Smooth muscle cell of the brain vasculature (primary cell): ENCODE measurements around the gene LACTB.
A peak's percentile ranks its signal among the peaks of the same experiment; 100 is the strongest.

Source experiments
- DNase-seq: peaks from one replicate; pipeline ENCODE4 v3.0.0-alpha.2; 2012; ENCODE audit warnings: low read depth, low spot score

LACTB gene

GRCh38 chr15:63169788-63170187, 48.1 kb downstream of the LACTB start:
- no peak for DNase-seq

GRCh38 chr15:63172376-63172775, 50.7 kb downstream of the LACTB start:
- DNase-seq: no peak

GRCh38 chr15:63172851-63173451, 51.3 kb downstream of the LACTB start:
- no peak for DNase-seq

GRCh38 chr15:63176302-63176701, 54.6 kb downstream of the LACTB start:
- no peak for DNase-seq

GRCh38 chr15:63178034-63178433, 56.4 kb downstream of the LACTB start:
- no peak for DNase-seq

- no peak for DNase-seq
Observed at GRCh38 chr15:63180746-63181145, 59.1 kb downstream of the LACTB start.

- no peak for DNase-seq
Observed at GRCh38 chr15:63181648-63182047, 60.0 kb downstream of the LACTB start.

- no peak for DNase-seq
Observed at GRCh38 chr15:63185206-63185605, 63.5 kb downstream of the LACTB start.

- DNase-seq: no peak
Observed at GRCh38 chr15:63186065-63186464, 64.4 kb downstream of the LACTB start.

GRCh38 chr15:63187589-63188226, 66.0 kb downstream of the LACTB start:
- no peak for DNase-seq

- no peak for DNase-seq
Observed at GRCh38 chr15:63188247-63188925, 66.7 kb downstream of the LACTB start.

GRCh38 chr15:63188926-63189871, 67.5 kb downstream of the LACTB start, which contains the start of gene RAB8B:
Gene RAB8B, plus strand, starts transcription at chr15:63189606. Its CDS starts 19 bp downstream, at chr15:63189625.
- DNase-seq: peak; percentile 91

GRCh38 chr15:63189941-63190768, 68.5 kb downstream of the LACTB start:
- DNase-seq: no peak

- DNase-seq: no peak
Observed at GRCh38 chr15:63190769-63191649, 69.3 kb downstream of the LACTB start.
